ENCODE data around the gene CETP. TPM values are rescaled to one million over a fixed set of nuclear protein-coding genes. Genes with fewer than 3 reads are reported as not detected.

The CETP gene
- total RNA-seq, 4 donors from 2014 or later: 0.19 to 1.2 (median 0.52) TPM; not detected in 1

GRCh38 chr16:56956076-56956475 is 5.7 kb upstream of the CETP start:
- WGBS: 90% methylated on average over 4 of the region's 4 CpGs
- Histone ChIP-seq H3K27ac (replicated peaks in 1 of 4) (no peak overlapping the region), H3K27me3 (no peaks in the 10 kb centered on the region), H3K36me3 (no peaks in the 10 kb centered on the region), H3K9me3 (no peaks in the 10 kb centered on the region), H3K4me3 (no peak overlapping the region), H3K4me1 (peaks cover 0 to 10% (median 7%) of the 10 kb centered on the region in 4 donors)
- intact Hi-C loops (cut with DNase I): no loop called here
- no peak for DNase-seq (ENCODE audit: extremely low spot score)
- TF ChIP-seq EP300 (IDR thresholded peaks at IDR 0.05) (no peak), CTCF (IDR thresholded peaks at IDR 0.05) (no peak), POLR2AphosphoS5 (IDR thresholded peaks at IDR 0.05) (no peak), POLR2A (IDR thresholded peaks at IDR 0.05; ENCODE audit: low read depth) (no peak)

- H3K27me3 ChIP-seq: no peaks in the 10 kb centered on the region
- intact Hi-C loops (cut with DNase I): no loop called here
- DNase-seq (ENCODE audit: extremely low spot score): no peak
- WGBS: 65% methylated on average over 4 of the region's 4 CpGs
- H3K36me3 ChIP-seq: no peaks in the 10 kb centered on the region
- no peaks in the 10 kb centered on the region for H3K9me3 ChIP-seq
- H3K4me3 ChIP-seq: no peak overlapping the region
- TF ChIP-seq EP300 (IDR thresholded peaks at IDR 0.05) (no peak), POLR2AphosphoS5 (IDR thresholded peaks at IDR 0.05) (no peak), POLR2A (IDR thresholded peaks at IDR 0.05; ENCODE audit: low read depth) (no peak), CTCF (IDR thresholded peaks at IDR 0.05) (no peak)
- H3K27ac ChIP-seq (replicated peaks in 1 of 4): no peak overlapping the region
- peaks cover 1 to 17% (median 14%) of the 10 kb centered on the region in 4 donors for H3K4me1 ChIP-seq
Observed at GRCh38 chr16:56956756-56957155, 5.0 kb upstream of the CETP start.

- Histone ChIP-seq H3K9me3 (no peaks in the 10 kb centered on the region), H3K4me3 (no peak overlapping the region), H3K4me1 (peaks cover 21 to 39% (median 28%) of the 10 kb centered on the region in 4 donors), H3K36me3 (no peaks in the 10 kb centered on the region), H3K27ac (replicated peaks in 1 of 4) (no peak overlapping the region), H3K27me3 (no peaks in the 10 kb centered on the region)
- WGBS: 60% methylated on average over 4 of the region's 13 CpGs
- DNase-seq (ENCODE audit: extremely low spot score): no peak
- TF ChIP-seq CTCF (IDR thresholded peaks at IDR 0.05) (no peak), POLR2AphosphoS5 (IDR thresholded peaks at IDR 0.05) (no peak), EP300 (IDR thresholded peaks at IDR 0.05) (no peak), POLR2A (IDR thresholded peaks at IDR 0.05; ENCODE audit: low read depth) (no peak)
- intact Hi-C loops (cut with DNase I): no loop called here
Observed at GRCh38 chr16:56960681-56961281, 969 bp upstream of the CETP start.

GRCh38 chr16:56961386-56961785 is 364 bp upstream of the CETP start:
- Histone ChIP-seq H3K9me3 (no peaks in the 10 kb centered on the region), H3K4me3 (no peak overlapping the region), H3K27me3 (no peaks in the 10 kb centered on the region), H3K4me1 (peaks cover 27 to 45% (median 34%) of the 10 kb centered on the region in 4 donors), H3K27ac (replicated peaks in 1 of 4) (no peak overlapping the region), H3K36me3 (no peaks in the 10 kb centered on the region)
- TF ChIP-seq POLR2A (IDR thresholded peaks at IDR 0.05; ENCODE audit: low read depth) (no peak), EP300 (IDR thresholded peaks at IDR 0.05) (no peak), CTCF (IDR thresholded peaks at IDR 0.05) (no peak), POLR2AphosphoS5 (IDR thresholded peaks at IDR 0.05) (no peak)
- intact Hi-C loops (cut with DNase I): no loop called here
- WGBS: 72% methylated on average over 3 of the region's 3 CpGs
- DNase-seq (ENCODE audit: extremely low spot score): no peak
